ENCODE measurements around the gene BTBD2. TPM values are rescaled to one million over a fixed set of nuclear protein-coding genes. Genes with fewer than 3 reads are reported as not detected.

Gene BTBD2
- 10 to 100 TPM; 63.1 to 63.6 TPM for total RNA-seq
- polyA plus RNA-seq (ENCODE audit: insufficient read length in 6 of 6), result 100 to 1,000 TPM in 4 of 6 donors, 10 to 100 TPM in 2; 84.0 to 112 (median 103) TPM
- long read RNA-seq, donor 1, transcript BTBD2-201 (9 exons, 2,649 nt), result major isoform, 30 of 66 reads
- long read RNA-seq, donor 1, partial matches to known transcripts, result 30 of 66 reads
- long read RNA-seq, donor 1, other reads (novel, unspliced or antisense), result 0 of 66 reads
- long read RNA-seq, donor 2, transcript BTBD2-211 (1 exons, 951 nt), result minor isoform, 9 of 32 reads
- long read RNA-seq, donor 2, transcript BTBD2-201 (9 exons, 2,649 nt), result major isoform, 19 of 32 reads
- long read RNA-seq, donor 2, partial matches to known transcripts, result 0 of 32 reads
- long read RNA-seq, donor 2, other reads (novel, unspliced or antisense), result 0 of 32 reads
- long read RNA-seq, donor 3, transcript BTBD2-201 (9 exons, 2,649 nt), result major isoform, 18 of 20 reads
- long read RNA-seq, donor 3, partial matches to known transcripts, result 0 of 20 reads
- long read RNA-seq, donor 3, other reads (novel, unspliced or antisense), result 0 of 20 reads
- long read RNA-seq, donor 4, partial matches to known transcripts, result 0 of 2 reads
- long read RNA-seq, donor 4, other reads (novel, unspliced or antisense), result 1 of 2 reads
- long read RNA-seq, donor 5, transcript BTBD2-211 (1 exons, 951 nt), result minor isoform, 5 of 27 reads
- long read RNA-seq, donor 5, transcript BTBD2-201 (9 exons, 2,649 nt), result major isoform, 21 of 27 reads
- long read RNA-seq, donor 5, partial matches to known transcripts, result 0 of 27 reads
- long read RNA-seq, donor 5, other reads (novel, unspliced or antisense), result 0 of 27 reads
- long read RNA-seq, donor 6, transcript BTBD2-201 (9 exons, 2,649 nt), result major isoform, 16 of 34 reads
- long read RNA-seq, donor 6, partial matches to known transcripts, result 15 of 34 reads
- long read RNA-seq, donor 6, other reads (novel, unspliced or antisense), result 0 of 34 reads
- long read RNA-seq, donor 7, transcript BTBD2-201 (9 exons, 2,649 nt), result major isoform, 9 of 14 reads
- long read RNA-seq, donor 7, partial matches to known transcripts, result 0 of 14 reads
- long read RNA-seq, donor 7, other reads (novel, unspliced or antisense), result 0 of 14 reads
- long read RNA-seq, donor 8, transcript BTBD2-211 (1 exons, 951 nt), result minor isoform, 10 of 33 reads
- long read RNA-seq, donor 8, transcript BTBD2-201 (9 exons, 2,649 nt), result major isoform, 19 of 33 reads
- long read RNA-seq, donor 8, partial matches to known transcripts, result 0 of 33 reads
- long read RNA-seq, donor 8, other reads (novel, unspliced or antisense), result 0 of 33 reads
- long read RNA-seq, donor 9, result 0 reads
- long read RNA-seq, donor 10, partial matches to known transcripts, result 2 of 2 reads
- long read RNA-seq, donor 10, other reads (novel, unspliced or antisense), result 0 of 2 reads
- long read RNA-seq, donor 11, result 0 reads
- long read RNA-seq, donor 12, transcript BTBD2-211 (1 exons, 951 nt), result minor isoform, 9 of 27 reads
- long read RNA-seq, donor 12, transcript BTBD2-201 (9 exons, 2,649 nt), result major isoform, 17 of 27 reads
- long read RNA-seq, donor 12, partial matches to known transcripts, result 0 of 27 reads
- long read RNA-seq, donor 12, other reads (novel, unspliced or antisense), result 0 of 27 reads

- Histone ChIP-seq H3K9me3 (no peaks in the 10 kb centered on the region), H3K4me3 (peak within 1 kb of the TSS; percentile 56), H3K27me3 (no peaks in the 10 kb centered on the region), H3K4me1 (peaks cover 0 to 21% of the 10 kb centered on the region in 2 donors), H3K36me3 (no peaks in the 10 kb centered on the region), H3K27ac (peak within 1 kb of the TSS in 1 of 2 donors; percentile 65)
- intact Hi-C loops (cut with DNase I), result loop anchor here in 1 of 2 donors (5.0 kb wide), 1 partner anchor 52 kb away; no protein-coding TSS in a partner anchor
- ATAC-seq (peak; percentile 21), DNase-seq (peak in 3 of 4 donors; percentile 52 to 85 (median 67))
- TF ChIP-seq CTCF (IDR thresholded peaks at IDR 0.05), result no peak
These were observed at the start of gene BTBD2 for GRCh38 chr19:2015608-2015950. Gene BTBD2 (minus strand): TSS chr19:2015714. CDS start chr19:2015703, 11 bp downstream.

GRCh38 chr19:2064788-2065524 is 49.4 kb upstream of the BTBD2 start:
- intact Hi-C loops (cut with DNase I), result loop anchor here in 1 of 2 donors (5.0 kb wide), 1 partner anchor 48 kb away; the partner anchor contains the start of gene BTBD2
- peaks cover 24 to 39% of the 10 kb centered on the region in 2 donors for H3K4me1 ChIP-seq
- H3K36me3 ChIP-seq, result peaks cover 0 to under 1% of the 10 kb centered on the region in 2 donors
- DNase-seq (no peak), ATAC-seq (no peak)
- no peaks in the 10 kb centered on the region for H3K27me3 ChIP-seq
- no peaks in the 10 kb centered on the region for H3K9me3 ChIP-seq
- TF ChIP-seq CTCF (IDR thresholded peaks at IDR 0.05), result no peak
- peak overlapping the region; percentile 42 to 49 for H3K27ac ChIP-seq
- no peak overlapping the region for H3K4me3 ChIP-seq

- Histone ChIP-seq H3K4me3 (no peak overlapping the region), H3K36me3 (no peaks in the 10 kb centered on the region), H3K27me3 (no peaks in the 10 kb centered on the region), H3K9me3 (no peaks in the 10 kb centered on the region), H3K4me1 (peaks cover 30 to 39% of the 10 kb centered on the region in 2 donors), H3K27ac (peak overlapping the region; percentile 42 to 49)
- intact Hi-C loops (cut with DNase I), result no loop called here
- no peak for TF ChIP-seq CTCF (IDR thresholded peaks at IDR 0.05)
- DNase-seq (no peak), ATAC-seq (no peak)
These were observed 48.9 kb upstream of the BTBD2 start for GRCh38 chr19:2064395-2064787.

GRCh38 chr19:2063824-2064223 is 48.3 kb upstream of the BTBD2 start:
- Histone ChIP-seq H3K4me3 (no peak overlapping the region), H3K4me1 (peaks cover 33 to 42% of the 10 kb centered on the region in 2 donors), H3K9me3 (no peaks in the 10 kb centered on the region), H3K27me3 (no peaks in the 10 kb centered on the region), H3K36me3 (no peaks in the 10 kb centered on the region), H3K27ac (no peak overlapping the region)
- DNase-seq, result no peak
- intact Hi-C loops (cut with DNase I), result no loop called here
- TF ChIP-seq CTCF (IDR thresholded peaks at IDR 0.05), result no peak
- ATAC-seq, result no peak

All from left lung (tissue), 14 donors.